Right lobe of liver (tissue), 4 donors: ENCODE results near the gene EXOC4.

ENCODE experiments used
- CTCF ChIP-seq, 4 donors: fragments of 200-600 bp in 3 of 4; fragments of 450-650 bp in 1 of 4; IDR thresholded peaks; one replicate each; pipeline versions ENCODE4 v1.5.1 to v1.8.0; 2016 to 2022; ENCODE audit warnings: antibody characterized with exemption in 4 of 4, mild to moderate bottlenecking in 2 of 4
- POLR2A ChIP-seq: fragments of 450-650 bp; IDR thresholded peaks from one replicate; pipeline ENCODE4 v1.6.1; 2017; ENCODE audit warnings: antibody characterized with exemption, mild to moderate bottlenecking
- donor health status: DM: no; HTN: no; CAD: no.
- donor health status: DM: no; HTN: no; CAD: no.
- donor health status: DM: no; HTN: yes; CAD: no.

DNA sequence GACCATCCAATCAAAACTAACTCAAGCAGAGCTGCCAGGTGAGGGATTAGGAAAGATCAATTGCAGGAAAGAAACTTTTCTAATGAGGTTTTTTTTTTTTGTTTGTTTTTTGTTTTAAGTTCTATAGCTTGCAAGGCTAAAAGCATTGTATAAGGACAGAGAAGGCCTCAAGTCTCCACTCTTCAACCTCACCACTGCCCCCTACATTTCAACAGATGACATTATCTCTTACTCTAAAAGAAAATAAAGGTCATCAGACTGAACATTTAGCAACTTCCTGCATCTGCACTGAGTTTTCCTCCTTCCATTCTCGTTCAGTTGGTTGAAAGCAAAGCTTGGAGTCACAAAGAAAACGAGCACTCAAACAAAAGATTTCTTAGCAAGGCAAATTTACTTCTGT lies 45.2 kb upstream of the EXOC4 start:
- TF ChIP-seq CTCF (IDR thresholded peaks at IDR 0.05) (no peak), POLR2A (no peak)
